ENCODE data around the gene COX7A1. TPM values are rescaled to one million over a fixed set of nuclear protein-coding genes. Genes with fewer than 3 reads are reported as not detected.
"Not testable (repeated sequence)": the region's sequence is repeated elsewhere in the genome, so short reads cannot be mapped to it uniquely, and the experiment has no call there.

COX7A1 gene
- total RNA-seq, 2 donors from 2014 or later = 5.5 to 21.3 TPM

GRCh38 chr19:36149673-36150406, 2.4 kb downstream of the COX7A1 start:
- ATAC-seq = no peak
- no peak for DNase-seq
- intact Hi-C loops (cut with DNase I, micrococcal nuclease) = no loop called here

- DNase-seq (no peak), ATAC-seq (no peak)
- intact Hi-C loops (cut with DNase I, micrococcal nuclease) = no loop called here
Observed at GRCh38 chr19:36144624-36145023, 7.6 kb downstream of the COX7A1 start.

- ATAC-seq (no peak), DNase-seq (no peak)
- intact Hi-C loops (cut with DNase I, micrococcal nuclease) = no loop called here
Observed at GRCh38 chr19:36142496-36142895, 9.8 kb downstream of the COX7A1 start.

DNA sequence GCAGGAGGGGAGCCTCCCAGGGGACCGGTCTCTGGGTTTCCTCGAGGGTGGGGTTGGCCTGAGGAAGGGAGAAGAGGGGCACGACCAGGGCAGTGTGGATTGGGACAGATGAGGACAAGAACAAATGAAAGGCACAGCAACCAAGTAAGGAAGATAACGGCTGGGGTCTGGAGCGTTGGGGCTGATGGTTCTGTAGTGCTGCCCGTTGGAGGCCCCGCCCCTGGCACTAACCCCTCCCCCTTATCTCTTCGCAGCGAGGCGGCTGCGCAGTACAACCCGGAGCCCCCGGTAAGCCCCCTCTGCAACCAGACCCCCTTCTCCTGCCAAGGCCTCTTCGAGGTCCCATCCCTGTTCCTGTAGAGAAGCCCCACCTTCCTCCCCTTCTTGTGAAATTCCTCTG, 10.2 kb downstream of the COX7A1 start:
- ATAC-seq (no peak), DNase-seq (no peak)
- intact Hi-C loops (cut with DNase I, micrococcal nuclease) = no loop called here

- intact Hi-C loops (cut with DNase I, micrococcal nuclease) = no loop called here
- peak; percentile 86 to 93 for DNase-seq
- peak; percentile 66 for ATAC-seq
Observed at GRCh38 chr19:36141039-36141927, 11.0 kb downstream of the COX7A1 start.

- ATAC-seq (peak; percentile 20), DNase-seq (peak; percentile 62 to 65)
- intact Hi-C loops (cut with DNase I, micrococcal nuclease) = no loop called here
Observed at GRCh38 chr19:36140304-36141038, 11.8 kb downstream of the COX7A1 start.

DNA sequence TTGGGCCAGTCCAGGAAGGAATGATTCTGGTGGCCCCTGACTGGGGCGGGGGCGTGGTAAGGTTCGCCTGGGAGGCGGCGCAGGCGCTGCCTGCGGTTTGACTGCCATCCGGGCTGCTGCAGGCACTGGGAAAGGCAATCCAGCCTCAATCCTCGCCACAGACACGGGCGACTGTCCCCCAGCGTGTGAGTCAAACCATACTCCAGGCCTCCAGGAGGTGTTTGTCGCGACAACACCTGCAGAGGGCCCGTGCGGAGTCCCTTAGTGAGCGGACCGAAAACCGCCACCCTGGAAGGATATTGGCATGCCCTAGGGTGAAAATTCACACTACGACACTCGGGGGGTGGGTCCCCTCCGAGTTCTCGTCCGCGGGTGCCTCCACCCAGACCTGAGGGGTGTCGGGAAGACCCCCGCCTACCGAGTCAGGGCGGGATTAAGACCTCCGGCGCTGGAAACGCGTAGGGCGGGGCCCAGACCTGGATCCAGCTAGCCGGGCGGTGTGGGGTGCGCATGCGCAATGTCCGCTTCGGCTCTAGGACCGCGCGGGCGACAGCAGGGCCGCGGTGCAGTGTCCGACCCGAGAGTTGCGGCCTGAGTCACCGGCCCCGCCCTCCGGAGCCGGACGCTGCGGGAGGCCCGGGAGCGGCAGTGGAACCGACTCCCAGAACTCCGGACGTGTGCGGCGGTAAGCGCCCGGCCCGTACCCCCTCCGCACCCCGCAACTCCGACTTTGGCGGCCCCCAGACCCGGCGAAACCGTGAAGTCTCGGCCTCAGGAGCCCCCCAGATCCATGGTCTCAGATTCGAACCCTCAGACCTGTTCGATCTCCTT, 12.6 kb downstream of the COX7A1 start, which contains the start of gene CAPNS1:
Gene CAPNS1, plus strand, starts transcription at position 594 of the 831 bp plus-strand sequence. CDS start 946 bp downstream, outside the sequence.
- intact Hi-C loops (cut with DNase I, micrococcal nuclease) = no loop called here
- DNase-seq (peak; percentile 97 to 98), ATAC-seq (peak; percentile 82)

- intact Hi-C loops (cut with DNase I, micrococcal nuclease) = no loop called here
- no peak for ATAC-seq
Observed at GRCh38 chr19:36139120-36139472, 13.2 kb downstream of the COX7A1 start.

GRCh38 chr19:36136964-36137686, 15.1 kb downstream of the COX7A1 start:
- ATAC-seq (peak; percentile 41), DNase-seq (peak; percentile 62 to 85)
- intact Hi-C loops (cut with DNase I, micrococcal nuclease) = no loop called here

More at GRCh38 chr19:36139120-36139472, 13.2 kb downstream of the COX7A1 start:
- DNase-seq = no peak

GRCh38 chr19:36134867-36135266, 17.4 kb downstream of the COX7A1 start:
- ATAC-seq; intact Hi-C loops (cut with DNase I, micrococcal nuclease); DNase-seq: not testable (repeated sequence)

DNA sequence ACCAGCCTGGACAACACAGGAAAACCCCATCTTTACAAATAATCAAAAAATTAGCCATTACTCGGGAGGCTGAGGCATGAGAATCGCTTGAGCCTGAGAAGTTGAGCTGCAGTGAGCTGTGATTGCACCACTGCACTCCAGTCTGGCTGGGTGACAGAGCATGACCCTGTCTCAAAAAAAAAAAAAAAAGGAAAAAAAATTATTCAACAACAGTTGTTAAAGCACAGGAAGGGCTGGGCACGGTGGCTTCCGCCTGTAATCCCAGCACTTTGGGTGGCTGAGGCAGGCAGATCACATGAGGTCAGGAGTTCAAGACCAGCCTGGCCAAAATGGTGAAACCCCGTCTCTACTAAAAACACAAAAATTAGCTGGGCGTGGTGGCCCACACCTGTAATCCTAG, 21.0 kb downstream of the COX7A1 start:
- intact Hi-C loops (cut with DNase I, micrococcal nuclease); DNase-seq; ATAC-seq: not testable (repeated sequence)

- DNase-seq (peak; percentile 66 to 71), ATAC-seq (peak; percentile 68)
- intact Hi-C loops (cut with DNase I, micrococcal nuclease) = loop anchor here (5.0 kb wide), 1 partner anchor 44 kb away; no protein-coding TSS in a partner anchor
Observed at GRCh38 chr19:36128392-36128736, 23.9 kb downstream of the COX7A1 start.

DNA sequence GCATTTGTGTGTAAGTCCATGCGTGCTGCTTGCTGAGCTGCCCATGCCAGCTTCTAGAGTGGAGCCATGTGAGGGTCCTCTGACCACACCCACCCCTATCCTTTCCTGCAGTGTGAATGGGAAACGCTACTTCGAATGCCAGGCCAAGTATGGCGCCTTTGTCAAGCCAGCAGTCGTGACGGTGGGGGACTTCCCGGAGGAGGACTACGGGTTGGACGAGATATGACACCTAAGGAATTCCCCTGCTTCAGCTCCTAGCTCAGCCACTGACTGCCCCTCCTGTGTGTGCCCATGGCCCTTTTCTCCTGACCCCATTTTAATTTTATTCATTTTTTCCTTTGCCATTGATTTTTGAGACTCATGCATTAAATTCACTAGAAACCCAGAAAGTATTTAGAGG, 26.7 kb downstream of the COX7A1 start:
- intact Hi-C loops (cut with DNase I, micrococcal nuclease) = loop anchor here (5.0 kb wide), 1 partner anchor 47 kb away; no protein-coding TSS in a partner anchor
- DNase-seq (no peak), ATAC-seq (no peak)

GRCh38 chr19:36121486-36122124, 30.6 kb downstream of the COX7A1 start:
- intact Hi-C loops (cut with DNase I, micrococcal nuclease) = no loop called here
- DNase-seq = no peak
- ATAC-seq = no peak

DNA sequence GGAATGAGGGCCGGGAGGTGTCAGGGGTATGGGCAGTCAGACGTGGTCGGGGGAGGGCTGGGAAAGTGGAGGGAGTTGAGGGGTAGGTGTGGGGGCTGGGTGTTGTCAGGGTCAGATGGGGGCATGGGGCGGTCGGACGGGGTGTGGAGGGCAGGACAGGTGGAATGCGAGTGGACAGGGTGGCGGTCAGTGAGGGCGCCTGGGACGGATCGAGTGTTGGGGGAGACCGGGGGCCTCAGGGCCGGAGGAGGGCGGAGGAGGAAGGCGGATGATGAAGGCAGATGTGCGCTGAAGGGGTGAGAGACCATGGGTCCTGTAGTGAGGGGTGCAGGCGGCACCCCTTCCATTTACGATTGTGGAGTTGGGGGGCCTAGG, 31.3 kb downstream of the COX7A1 start:
- ATAC-seq (no peak), DNase-seq (no peak)
- intact Hi-C loops (cut with DNase I, micrococcal nuclease) = no loop called here

DNA sequence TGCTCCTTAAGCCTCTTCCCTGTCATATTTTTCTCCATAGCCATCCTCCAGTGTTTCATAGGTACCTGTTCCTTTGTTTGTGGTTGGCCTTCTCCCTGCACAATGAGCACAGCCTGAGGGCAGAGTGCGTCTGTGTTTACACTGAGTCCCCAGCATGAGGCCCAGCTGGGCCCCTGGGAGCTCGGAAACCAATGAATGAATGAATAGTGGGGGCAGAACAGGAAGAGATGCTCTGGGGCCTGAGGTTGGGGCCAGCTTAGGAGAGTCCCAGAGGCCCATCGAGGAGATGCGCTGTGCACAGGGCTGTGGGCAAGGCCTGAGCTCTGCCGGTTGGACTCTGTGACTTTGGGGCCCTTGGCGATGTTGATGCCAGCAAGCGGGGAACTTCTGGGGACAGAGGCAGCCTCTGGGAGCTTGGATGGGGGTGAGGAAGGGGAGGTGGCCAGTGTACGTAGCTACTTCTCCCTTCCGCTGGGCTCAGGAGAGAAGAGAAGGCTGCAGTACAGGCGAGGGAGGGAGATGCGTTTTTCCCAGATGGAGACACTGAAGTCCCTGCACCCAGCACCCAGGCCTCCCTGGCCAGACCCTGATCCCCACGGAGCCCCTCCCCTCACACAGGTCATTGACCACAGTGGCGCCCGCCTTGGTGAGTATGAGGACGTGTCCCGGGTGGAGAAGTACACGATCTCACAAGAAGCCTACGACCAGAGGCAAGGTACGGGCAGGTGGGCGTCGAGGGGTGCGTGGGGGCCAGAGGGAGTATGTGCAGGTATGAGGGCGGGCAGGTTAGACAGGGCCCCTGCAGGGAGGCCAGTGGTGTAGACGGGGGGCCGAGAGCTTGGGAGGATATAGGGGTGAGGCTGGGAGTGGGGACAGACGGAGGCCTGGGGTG, 31.9 kb downstream of the COX7A1 start:
- intact Hi-C loops (cut with DNase I, micrococcal nuclease) = no loop called here
- no peak for ATAC-seq

DNA sequence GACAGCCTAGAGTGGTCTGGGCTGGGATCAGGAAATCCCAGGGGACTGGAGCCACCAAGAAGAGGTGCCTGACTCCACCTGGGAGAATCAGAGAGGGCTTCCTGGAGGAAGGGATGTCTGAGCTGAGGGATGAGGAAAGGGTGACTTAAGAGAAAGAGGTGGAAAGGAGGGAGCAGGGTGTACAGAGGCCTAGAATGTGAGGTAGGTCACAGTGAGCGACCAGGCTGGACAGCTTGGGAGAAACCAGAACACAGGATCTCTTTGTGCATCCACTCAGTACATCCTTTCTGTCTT, 36.0 kb downstream of the COX7A1 start:
- DNase-seq (no peak), ATAC-seq (no peak)
- intact Hi-C loops (cut with DNase I, micrococcal nuclease) = no loop called here

More for the DNA sequence above, 31.9 kb downstream of the COX7A1 start:
- DNase-seq = no peak
